HepG2 (cell line): ENCODE data around the gene PPP1R1B. TPM values are rescaled to one million over a fixed set of nuclear protein-coding genes. Genes with fewer than 3 reads are reported as not detected.
A peak's percentile ranks its signal among the peaks of the same experiment; 100 is the strongest.

Source experiments
- ATAC-seq: fragments of 200-7000 bp; cut with Tn5 transposase; 3 replicates; pipeline ENCODE4 v1.9.1; 2020; ENCODE audit warnings: mild to moderate bottlenecking, moderate library complexity
- Bru-seq: library from RNA; stranded (reverse); fragments of 400-500 nt; gene quantifications from one replicate; lab custom pipeline; 2021; lab: Mats Ljungman, UMichigan
- BruChase-seq, 2 experiments: library from RNA; stranded (reverse); fragments of 400-500 nt; gene quantifications; one replicate each; lab custom pipeline; 2021; lab: Mats Ljungman, UMichigan
- BruUV-seq: library from RNA; stranded (reverse); fragments of 400-500 nt; replicated peaks from 2 replicates; lab custom pipeline; 2021; lab: Mats Ljungman, UMichigan
- CTCF ChIA-PET: fragments of 300-600 bp; formaldehyde crosslinking; extraction: SDS; loops from one replicate; lab custom pipeline; 2021; ENCODE audit warnings: low total read pairs, inconsistent platforms, low intra/inter-chr PET ratio; lab: Yijun Ruan, JAX
- POLR2A ChIA-PET: fragments of 350-600 bp; sonication (Branson Sonifier 250); formaldehyde crosslinking; loops from one replicate; lab custom pipeline; 2020; ENCODE audit warnings: antibody characterized with exemption, inconsistent platforms; lab: Yijun Ruan, JAX
- DNase-seq: peaks from one replicate; pipeline ENCODE4 v3.0.0-alpha.2; 2015; ENCODE audit warnings: low spot score
- FAIRE-seq: peaks from 3 replicates; lab custom pipeline; 2011; peaks lifted over from hg19 to GRCh38; lab: Jason Lieb, UNC
- H2AFZ ChIP-seq: one replicate; pipeline ENCODE4 v1.6.1; 2011; ENCODE audit warnings: low read length, inconsistent platforms
- H3K27ac ChIP-seq: fragments of 300-600 bp; 3 replicates; pipeline ENCODE4 v1.8.0; 2011; ENCODE audit warnings: mixed run types, mild to moderate bottlenecking, mixed read lengths, low read length, inconsistent platforms; ENCODE audit not compliant: insufficient read depth; ENCODE audit errors: extremely low read length
- H3K27me3 ChIP-seq, 2 experiments: fragments of 200-600 bp in 1 of 2; 2 replicates in 1 of 2; 3 replicates in 1 of 2; pipeline versions ENCODE4 v1.6.0 to v1.8.0; 2011; ENCODE audit warnings: low read length in 2 of 2, mild to moderate bottlenecking in 2 of 2, moderate library complexity in 2 of 2, inconsistent platforms in 1 of 2; ENCODE audit not compliant: insufficient read depth in 2 of 2, control insufficient read depth in 1 of 2
- H3K36me3 ChIP-seq, 2 experiments: fragments of 200-600 bp in 1 of 2; replicated peaks in 1 of 2; 2 replicates in 1 of 2; 3 replicates in 1 of 2; pipeline versions ENCODE4 v1.5.1 to v1.8.0; 2011; ENCODE audit warnings: low read length in 2 of 2, inconsistent platforms in 1 of 2; ENCODE audit not compliant: insufficient read depth in 2 of 2, control insufficient read depth in 1 of 2
- H3K4me1 ChIP-seq: 2 replicates; pipeline ENCODE4 v1.5.1; 2012; ENCODE audit warnings: low read length, inconsistent platforms; ENCODE audit not compliant: insufficient read depth
- H3K4me2 ChIP-seq: 2 replicates; pipeline ENCODE4 v1.6.0; 2011; ENCODE audit warnings: low read depth, low read length, inconsistent platforms
- H3K4me3 ChIP-seq, 3 experiments: fragments of 200-600 bp in 1 of 3; sonication (generic), shearing (Covaris generic) in 1 of 3; replicated peaks in 1 of 3; 2 replicates each; pipeline ENCODE4 v1.5.1; 2011 to 2016; ENCODE audit warnings: low read length in 3 of 3, inconsistent platforms in 2 of 3, low read depth in 2 of 3, mild to moderate bottlenecking in 2 of 3, control low read depth in 1 of 3, mixed read lengths in 1 of 3; ENCODE audit not compliant: insufficient read depth in 1 of 3
- H3K79me2 ChIP-seq: one replicate; pipeline ENCODE4 v1.6.1; 2011; ENCODE audit warnings: low read length, inconsistent platforms; ENCODE audit not compliant: insufficient read depth
- H3K9ac ChIP-seq: 2 replicates; pipeline ENCODE4 v1.6.0; 2011; ENCODE audit warnings: mild to moderate bottlenecking, low read depth, low read length, inconsistent platforms; ENCODE audit not compliant: insufficient read depth
- H3K9me3 ChIP-seq: 2 replicates; pipeline ENCODE4 v1.5.1; 2012; ENCODE audit warnings: mild to moderate bottlenecking, low read length
- H4K20me1 ChIP-seq: 2 replicates; pipeline ENCODE4 v1.6.0; 2011; ENCODE audit warnings: inconsistent platforms, mild to moderate bottlenecking, low read length, moderate library complexity; ENCODE audit not compliant: insufficient read depth
- AFF4 ChIP-seq: sonication (generic); formaldehyde crosslinking; IDR thresholded peaks from 2 replicates; pipeline ENCODE4 v1.4.0; 2020; ENCODE audit warnings: missing genetic modification reagents
- HNRNPLL ChIP-seq: fragments of 200-400 bp; formaldehyde crosslinking; IDR thresholded peaks from 2 replicates; pipeline ENCODE4 v1.6.1; 2017; ENCODE audit warnings: mild to moderate bottlenecking, low read depth, low read length; ENCODE audit not compliant: poor library complexity, severe bottlenecking
- PCBP1 ChIP-seq: fragments of 200-400 bp; formaldehyde crosslinking; IDR thresholded peaks from 2 replicates; pipeline ENCODE4 v1.6.1; 2017; ENCODE audit warnings: mild to moderate bottlenecking, low read depth, low read length, borderline replicate concordance
- ZNF543 ChIP-seq: sonication (generic); formaldehyde crosslinking; IDR thresholded peaks from 2 replicates; pipeline ENCODE4 v1.4.0; 2020; ENCODE audit warnings: mild to moderate bottlenecking, missing genetic modification reagents
- ZNF652 ChIP-seq: IDR thresholded peaks from 2 replicates; pipeline ENCODE4 v1.6.1; 2016; ENCODE audit warnings: low read depth, borderline replicate concordance
- ZNF776 ChIP-seq: sonication (generic); formaldehyde crosslinking; IDR thresholded peaks from 2 replicates; pipeline ENCODE4 v1.4.0; 2020; ENCODE audit warnings: mild to moderate bottlenecking, missing genetic modification reagents
- WGBS: methylation state at CpG from one replicate; pipeline ENCODE4 v1.1.6; 2017; ENCODE audit warnings: low lambda C conversion rate; 5-methylcytosine and 5-hydroxymethylcytosine counted together
- in situ Hi-C: cut with HindIII; loops from 2 replicates; pipeline ENCODE4 v1.10.0; 2017; ENCODE audit warnings: low pct_unique_long_range_greater_than_20kb; ENCODE audit not compliant: extremely low pct_ligation_motif_present
- intact Hi-C: fragments of 100-400 bp; cut with micrococcal nuclease; formaldehyde crosslinking; loops from one replicate; pipeline ENCODE4 v1.10.0; 2022; ENCODE audit not compliant: unreplicated experiment
- long read RNA-seq, 2 experiments: library from RNA in 1 of 2; library from polyadenylated mRNA in 1 of 2; stranded (forward) in 1 of 2; unstranded in 1 of 2; transcript quantifications; one replicate each; pipeline ENCODE4 v2.0.0, GENCODE V29; 2019 to 2022
- polyA minus RNA-seq, 3 experiments: library from RNA; depleted of rRNA, polyadenylated mRNA; stranded (reverse); fragments of >200 nt; gene quantifications; 2 replicates each; pipeline ENCODE4 v1.2.3, GENCODE V29; 2011; ENCODE audit warnings: low replicate concordance in 1 of 3
- polyA plus RNA-seq, 8 experiments: library from polyadenylated mRNA; depleted of rRNA in 3 of 8; stranded (reverse) in 7 of 8; unstranded in 1 of 8; fragments of >200 nt; fragmentation: Illumina TruSeq in 4 of 8; extraction: Trizol in 4 of 8; gene quantifications; 2 replicates each; pipeline versions ENCODE4 v1.2.1 to v1.2.3, GENCODE V29; 2011 to 2016; ENCODE audit warnings: low read depth in 4 of 8, missing spikeins in 1 of 8, mixed read lengths in 1 of 8; ENCODE audit not compliant: insufficient read depth in 1 of 8
- total RNA-seq, 5 experiments: library from RNA; depleted of rRNA; stranded (reverse); fragments of >200 nt; fragmentation: Illumina TruSeq; extraction: Trizol; gene quantifications; 2 replicates each; pipeline ENCODE4 v1.2.3, GENCODE V29; 2016; ENCODE audit warnings: low read depth in 1 of 5

The PPP1R1B gene
- total RNA-seq (2016; rRNA removed; fragmentation: Illumina TruSeq; extraction: Trizol) (not detected in 2 replicates), polyA plus RNA-seq (2011; rRNA removed) (0.08 and 0.18 TPM in 2 replicates), polyA minus RNA-seq (2011; rRNA and poly(A)+ RNA removed; ENCODE audit: low replicate concordance) (not detected in 2 replicates), Bru-seq, nascent RNA (not detected), BruChase-seq, experiment 1, labeled RNA remaining after a 6-hour chase (not detected), BruChase-seq, experiment 2, labeled RNA remaining after a 2-hour chase (not detected)
- not detected in 2 replicates for total RNA-seq (2016; cell fraction: cytosol; rRNA removed; fragmentation: Illumina TruSeq; extraction: Trizol; ENCODE audit: low read depth)
- not detected in 2 replicates for total RNA-seq (2016; cell fraction: insoluble cytoplasmic fraction; rRNA removed; fragmentation: Illumina TruSeq; extraction: Trizol)
- not detected in 2 replicates for total RNA-seq (2016; cell fraction: membrane; rRNA removed; fragmentation: Illumina TruSeq; extraction: Trizol)
- not detected in 2 replicates for total RNA-seq (2016; cell fraction: nucleus; rRNA removed; fragmentation: Illumina TruSeq; extraction: Trizol)
- polyA plus RNA-seq (2011; cell fraction: cytosol; rRNA removed), result 0.04 and 0.05 TPM in 2 replicates
- polyA plus RNA-seq (2011; cell fraction: nucleus; rRNA removed), result not detected in 2 replicates
- polyA plus RNA-seq (2012), result not detected in 2 replicates
- not detected in 2 replicates for polyA plus RNA-seq (2016; cell fraction: cytosol; fragmentation: Illumina TruSeq; extraction: Trizol; ENCODE audit: low read depth)
- polyA plus RNA-seq (2016; cell fraction: insoluble cytoplasmic fraction; fragmentation: Illumina TruSeq; extraction: Trizol; ENCODE audit: low read depth), result not detected in 2 replicates
- not detected in 2 replicates for polyA plus RNA-seq (2016; cell fraction: membrane; fragmentation: Illumina TruSeq; extraction: Trizol; ENCODE audit: low read depth)
- not detected in 2 replicates for polyA plus RNA-seq (2016; cell fraction: nucleus; fragmentation: Illumina TruSeq; extraction: Trizol; ENCODE audit: insufficient read depth, low read depth)
- polyA minus RNA-seq (2011; cell fraction: cytosol; rRNA and poly(A)+ RNA removed), result not detected in 2 replicates
- polyA minus RNA-seq (2011; cell fraction: nucleus; rRNA and poly(A)+ RNA removed), result not detected in 2 replicates
- long read RNA-seq, experiment 1, result 0 reads
- long read RNA-seq, experiment 2, result 0 reads

- H3K27me3 ChIP-seq, result peaks cover 17 to 69% of the 10 kb centered on the region in 2 experiments; a peak in 4 of 5 replicates
- H2AFZ ChIP-seq, result no peak within 1 kb of the TSS
- WGBS, result 27% methylated on average over 29 of the region's 29 CpGs
- no peak for DNase-seq
- H3K9me3 ChIP-seq, result no peaks in the 10 kb centered on the region
- TF ChIP-seq ZNF776 (CRISPR knock-in tag), result 0 out of 2 replicates have a peak, but pooled peaks have one; percentile 38
- TF ChIP-seq AFF4, result no peak
- TF ChIP-seq PCBP1, result 0 out of 2 replicates have a peak, but pooled peaks have one; percentile 0
- no peak for TF ChIP-seq ZNF543 (CRISPR knock-in tag)
- peak; percentile 81 for TF ChIP-seq ZNF652 (CRISPR knock-in tag)
- TF ChIP-seq HNRNPLL, result peak; percentile 7
- H4K20me1 ChIP-seq, result no peaks in the 10 kb centered on the region
- H3K9ac ChIP-seq, result no peak within 1 kb of the TSS
- FAIRE-seq, result no peak
- ChIA-PET CTCF (no interaction called here), POLR2A (interaction anchor here (2.5 kb wide), 1 partner anchor 104 kb away, joined by 6 read pairs; the partner anchor contains the start of gene MIEN1)
- H3K4me2 ChIP-seq, result peak within 1 kb of the TSS; percentile 54
- H3K36me3 ChIP-seq, result no peaks in the 10 kb centered on the region
- no peaks in the 10 kb centered on the region for H3K79me2 ChIP-seq
- no TSS peak for BruUV-seq
- H3K27ac ChIP-seq, result no peak within 1 kb of the TSS
- H3K4me1 ChIP-seq, result peaks cover 74% of the 10 kb centered on the region
- peak within 1 kb of the TSS in 1 of 3 experiments; percentile 63; a peak in 1 of 6 replicates for H3K4me3 ChIP-seq
- no peak for ATAC-seq
- in situ Hi-C loops, result no loop called here
- intact Hi-C loops, result no loop called here
Observed at GRCh38 chr17:39626171-39627046, at the start of gene PPP1R1B. Gene PPP1R1B (plus strand): TSS chr17:39626952. CDS start chr17:39627393, 441 bp downstream.
